Endothelial cell (in vitro differentiated cells): ENCODE data around the gene OLA1. TPM values are rescaled to one million over a fixed set of nuclear protein-coding genes. Genes with fewer than 3 reads are reported as not detected.

Source experiments
- DNase-seq: peaks from one replicate; pipeline ENCODE4 v3.0.0; 2021; ENCODE audit warnings: low spot score
- H3K27ac Mint-ChIP-seq: one replicate; pipeline ENCODE4 v1.8.0; 2021; ENCODE audit warnings: mixed read lengths, inconsistent platforms; ENCODE audit not compliant: unreplicated experiment
- H3K27me3 Mint-ChIP-seq: one replicate; pipeline ENCODE4 v1.8.0; 2021; ENCODE audit warnings: mild to moderate bottlenecking, moderate library complexity, mixed read lengths, inconsistent platforms; ENCODE audit not compliant: unreplicated experiment
- H3K36me3 Mint-ChIP-seq: one replicate; pipeline ENCODE4 v1.8.0; 2021; ENCODE audit warnings: mild to moderate bottlenecking, low read depth, mixed read lengths, inconsistent platforms; ENCODE audit not compliant: unreplicated experiment
- H3K4me1 Mint-ChIP-seq: one replicate; pipeline ENCODE4 v1.8.0; 2021; ENCODE audit warnings: mild to moderate bottlenecking, mixed read lengths, inconsistent platforms; ENCODE audit not compliant: unreplicated experiment
- H3K4me3 Mint-ChIP-seq: one replicate; pipeline ENCODE4 v1.8.0; 2021; ENCODE audit warnings: mild to moderate bottlenecking, mixed read lengths, inconsistent platforms; ENCODE audit not compliant: unreplicated experiment
- H3K9me3 Mint-ChIP-seq: one replicate; pipeline ENCODE4 v1.8.0; 2021; ENCODE audit warnings: mixed read lengths, inconsistent platforms; ENCODE audit not compliant: unreplicated experiment
- total RNA-seq: library from RNA; stranded (reverse); fragmentation: NEBNext Ultra II Directional; extraction: Animal tissue kit (Norgen Biotek cat#: 25700); gene quantifications from one replicate; pipeline ENCODE4 v1.2.1, GENCODE V29; 2021; ENCODE audit not compliant: unreplicated experiment
- TF ChIP-seq, protein P1 (sequence below): fragments of 200-600 bp; sonication (generic); IDR thresholded peaks from one replicate; pipeline ENCODE4 v1.5.0; 2021; ENCODE audit warnings: antibody characterized with exemption; ENCODE audit not compliant: unreplicated experiment

OLA1 gene
- total RNA-seq, 1 donor from 2014 or later: 105 TPM

DNA sequence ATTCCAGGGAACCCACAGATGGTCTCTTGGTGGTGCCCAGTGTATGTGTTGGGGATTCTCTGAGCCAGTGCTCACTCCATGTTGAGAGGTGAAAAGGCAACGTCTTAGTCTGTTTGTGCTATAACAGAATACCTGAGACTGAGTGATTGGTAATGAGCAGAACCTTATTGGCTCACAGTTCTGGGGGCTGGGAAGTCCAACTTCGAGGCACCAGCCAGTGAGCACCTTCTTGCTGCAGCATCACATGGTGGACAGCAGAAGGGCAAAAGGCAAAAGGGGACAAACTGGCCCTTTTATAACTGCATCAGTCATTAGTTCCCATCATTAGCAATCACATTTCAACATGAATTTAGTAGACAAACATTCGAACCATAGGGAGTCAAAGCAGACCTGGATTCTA lies 202.2 kb downstream of the OLA1 start:
- Mint-ChIP-seq H3K4me3 (no peak overlapping the region), H3K27ac (no peak overlapping the region), H3K9me3 (no peaks in the 10 kb centered on the region), H3K4me1 (peaks cover 23% of the 10 kb centered on the region), H3K36me3 (peaks cover 17% of the 10 kb centered on the region), H3K27me3 (peaks cover 8% of the 10 kb centered on the region)
- DNase-seq: no peak
- TF ChIP-seq, protein P1, sequence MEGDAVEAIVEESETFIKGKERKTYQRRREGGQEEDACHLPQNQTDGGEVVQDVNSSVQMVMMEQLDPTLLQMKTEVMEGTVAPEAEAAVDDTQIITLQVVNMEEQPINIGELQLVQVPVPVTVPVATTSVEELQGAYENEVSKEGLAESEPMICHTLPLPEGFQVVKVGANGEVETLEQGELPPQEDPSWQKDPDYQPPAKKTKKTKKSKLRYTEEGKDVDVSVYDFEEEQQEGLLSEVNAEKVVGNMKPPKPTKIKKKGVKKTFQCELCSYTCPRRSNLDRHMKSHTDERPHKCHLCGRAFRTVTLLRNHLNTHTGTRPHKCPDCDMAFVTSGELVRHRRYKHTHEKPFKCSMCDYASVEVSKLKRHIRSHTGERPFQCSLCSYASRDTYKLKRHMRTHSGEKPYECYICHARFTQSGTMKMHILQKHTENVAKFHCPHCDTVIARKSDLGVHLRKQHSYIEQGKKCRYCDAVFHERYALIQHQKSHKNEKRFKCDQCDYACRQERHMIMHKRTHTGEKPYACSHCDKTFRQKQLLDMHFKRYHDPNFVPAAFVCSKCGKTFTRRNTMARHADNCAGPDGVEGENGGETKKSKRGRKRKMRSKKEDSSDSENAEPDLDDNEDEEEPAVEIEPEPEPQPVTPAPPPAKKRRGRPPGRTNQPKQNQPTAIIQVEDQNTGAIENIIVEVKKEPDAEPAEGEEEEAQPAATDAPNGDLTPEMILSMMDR: no peak

DNA sequence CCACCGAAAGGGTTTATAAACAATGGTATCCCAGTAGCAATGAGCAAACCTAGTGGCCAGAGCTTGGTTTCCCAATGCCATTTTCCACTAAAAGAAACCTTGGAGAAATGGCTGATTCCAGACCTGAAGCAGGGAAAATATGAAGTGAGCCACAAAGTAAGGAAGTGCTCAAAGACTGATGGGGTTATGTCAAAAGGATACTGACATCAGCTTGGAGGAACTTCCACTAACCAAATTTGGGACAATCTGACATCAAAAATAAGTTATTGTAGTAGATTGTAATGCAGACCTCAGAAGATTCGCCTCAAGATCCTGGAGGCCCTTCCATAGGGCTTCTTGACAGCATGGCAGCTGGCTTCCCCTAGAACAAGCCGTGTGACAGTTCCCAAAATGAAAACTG lies 203.8 kb downstream of the OLA1 start:
- H3K4me1 Mint-ChIP-seq: peaks cover 26% of the 10 kb centered on the region
- no peaks in the 10 kb centered on the region for H3K9me3 Mint-ChIP-seq
- no peak overlapping the region for H3K27ac Mint-ChIP-seq

DNA sequence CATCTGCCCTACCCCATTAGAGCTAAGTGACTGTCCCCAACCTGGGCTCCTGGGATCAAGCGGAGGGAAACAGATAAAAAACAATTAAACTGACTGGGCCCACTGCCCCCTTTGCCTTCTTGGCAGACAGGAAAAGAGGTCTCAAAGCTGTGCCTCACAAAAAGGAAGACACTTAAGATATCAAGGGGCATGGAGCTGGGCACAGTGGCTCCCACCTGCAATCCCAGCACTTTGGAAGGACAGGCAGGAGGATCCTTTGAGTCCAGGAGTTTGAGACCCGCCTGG lies 208.0 kb downstream of the OLA1 start:
- Mint-ChIP-seq H3K4me1 (peaks cover 16% of the 10 kb centered on the region), H3K9me3 (no peaks in the 10 kb centered on the region), H3K27ac (peak overlapping the region; percentile 78), H3K4me3 (no peak overlapping the region), H3K36me3 (no peaks in the 10 kb centered on the region), H3K27me3 (peaks cover 5% of the 10 kb centered on the region)
- no peak for DNase-seq
- TF ChIP-seq, protein P1: no peak

More for the DNA sequence above, 203.8 kb downstream of the OLA1 start:
- peaks cover 17% of the 10 kb centered on the region for H3K36me3 Mint-ChIP-seq
- TF ChIP-seq, protein P1: no peak
- H3K4me3 Mint-ChIP-seq: no peak overlapping the region
- H3K27me3 Mint-ChIP-seq: peaks cover 8% of the 10 kb centered on the region
- no peak for DNase-seq

DNA sequence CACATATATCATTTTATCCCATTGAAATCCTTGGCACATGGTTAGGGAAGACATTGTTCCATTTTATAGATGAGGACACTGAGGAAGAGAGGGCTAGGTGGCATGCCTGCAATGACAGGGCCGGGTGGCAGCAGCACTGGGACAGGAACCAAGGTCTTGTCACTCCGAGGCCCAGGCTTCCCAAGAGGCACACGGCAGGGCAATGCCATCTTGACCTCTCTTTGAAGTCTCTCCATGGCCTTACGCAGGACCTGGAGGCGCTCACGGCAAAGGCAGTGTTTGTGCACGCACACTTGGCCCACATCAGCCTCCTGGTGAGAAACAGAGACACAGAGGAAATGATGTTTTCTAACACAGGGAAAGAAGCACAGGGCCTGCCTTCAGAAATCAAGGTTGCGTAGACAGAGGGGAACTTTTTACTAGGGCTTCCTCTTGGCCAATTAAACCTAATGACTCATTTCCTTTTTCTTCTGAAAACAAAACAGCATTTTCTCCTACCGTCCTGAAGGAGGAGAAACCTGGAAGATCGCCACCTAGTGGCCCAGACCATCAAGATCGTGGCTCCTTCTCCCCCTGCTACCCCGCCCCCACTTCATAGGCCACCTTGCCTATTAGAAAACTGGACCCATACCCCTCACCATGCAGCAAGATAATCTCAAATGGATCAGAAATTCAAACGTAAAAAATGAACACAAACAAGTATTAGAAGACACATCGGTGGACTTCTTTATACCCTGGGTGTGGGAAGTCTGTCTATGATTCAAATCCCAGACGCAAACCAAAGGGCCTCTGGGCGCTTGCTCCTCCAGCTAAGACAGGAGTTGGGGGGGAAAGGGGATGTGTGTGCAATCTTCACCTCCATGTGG lies 208.5 kb downstream of the OLA1 start:
- H3K9me3 Mint-ChIP-seq: no peaks in the 10 kb centered on the region
- DNase-seq: peak; percentile 90
- peak overlapping the region; percentile 2 for H3K4me3 Mint-ChIP-seq
- no peaks in the 10 kb centered on the region for H3K36me3 Mint-ChIP-seq
- TF ChIP-seq, protein P1: peak; percentile 84
- H3K27me3 Mint-ChIP-seq: peaks cover 2% of the 10 kb centered on the region
- H3K27ac Mint-ChIP-seq: peak overlapping the region; percentile 78
- peaks cover 16% of the 10 kb centered on the region for H3K4me1 Mint-ChIP-seq

DNA sequence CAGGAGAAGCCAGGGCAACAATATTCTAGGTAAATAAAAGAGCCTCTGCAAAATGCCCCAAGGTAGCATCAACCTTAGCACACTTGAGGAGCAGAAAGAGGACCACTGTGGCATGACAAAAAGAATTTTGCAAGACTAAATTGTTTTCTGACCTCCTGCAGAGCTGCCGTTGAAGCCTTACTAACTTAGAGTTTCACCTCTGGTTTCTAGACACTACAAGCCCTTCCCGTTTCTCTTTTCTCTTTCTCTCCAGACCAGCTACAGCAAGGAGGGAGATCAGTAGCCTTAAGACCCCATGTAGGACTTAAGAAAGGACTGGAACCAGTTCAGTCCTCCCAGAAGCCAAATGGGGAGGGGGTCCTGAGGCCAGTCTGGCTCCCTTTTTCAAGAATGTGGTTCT lies 209.9 kb downstream of the OLA1 start:
- Mint-ChIP-seq H3K4me1 (peaks cover 16% of the 10 kb centered on the region), H3K36me3 (peaks cover 4% of the 10 kb centered on the region), H3K9me3 (no peaks in the 10 kb centered on the region), H3K27me3 (no peaks in the 10 kb centered on the region), H3K27ac (peak overlapping the region; percentile 70), H3K4me3 (no peak overlapping the region)
- DNase-seq: no peak
- TF ChIP-seq, protein P1: no peak
